H1 (cell line): ENCODE measurements around the gene PLXNA4. TPM values are rescaled to one million over a fixed set of nuclear protein-coding genes. Genes with fewer than 3 reads are reported as not detected.

Experiments
- CTCF ChIA-PET: fragments of 300-600 bp; sonication (Branson Sonifier 250); formaldehyde crosslinking; loops from one replicate; lab custom pipeline; 2021; ENCODE audit not compliant: partially characterized antibody; lab: Charles Lee
- POLR2A ChIA-PET: fragments of 300-600 bp; sonication (Branson Sonifier 250); formaldehyde crosslinking; loops from one replicate; lab custom pipeline; 2021; ENCODE audit warnings: inconsistent platforms; ENCODE audit not compliant: partially characterized antibody; lab: Charles Lee
- DNase-seq, 2 experiments: peaks; one replicate each; pipeline versions ENCODE4 v3.0.0 to v3.0.0-alpha.2; 2010 to 2022; ENCODE audit warnings: low spot score in 2 of 2, low read depth in 1 of 2, mixed read lengths in 1 of 2
- FAIRE-seq: peaks from 2 replicates; lab custom pipeline; 2011; peaks lifted over from hg19 to GRCh38; lab: Jason Lieb, UNC
- H2AFZ ChIP-seq: 2 replicates; pipeline ENCODE4 v1.8.1; 2012; ENCODE audit warnings: low read length, inconsistent platforms
- H2AK5ac ChIP-seq: 2 replicates; pipeline ENCODE4 v1.6.1; 2013; ENCODE audit warnings: low read depth, low read length
- H2BK120ac ChIP-seq: replicated peaks from 2 replicates; pipeline ENCODE3; 2013; ENCODE audit warnings: low read depth, low read length, inconsistent platforms
- H2BK12ac ChIP-seq: 2 replicates; pipeline ENCODE4 v1.6.1; 2013; ENCODE audit warnings: low read depth, low read length
- H2BK15ac ChIP-seq: 2 replicates; pipeline ENCODE4 v1.6.1; 2013; ENCODE audit warnings: low read length
- H2BK20ac ChIP-seq: 2 replicates; pipeline ENCODE4 v1.6.1; 2013; ENCODE audit warnings: low read length
- H2BK5ac ChIP-seq: 2 replicates; pipeline ENCODE4 v1.6.1; 2013; ENCODE audit warnings: low read depth, low read length
- H3K14ac ChIP-seq: 2 replicates; pipeline ENCODE4 v1.6.1; 2013; ENCODE audit warnings: inconsistent platforms; ENCODE audit not compliant: insufficient read length
- H3K18ac ChIP-seq: 2 replicates; pipeline ENCODE4 v1.6.1; 2013; ENCODE audit warnings: low read length; ENCODE audit errors: extremely low read depth
- H3K23ac ChIP-seq: 2 replicates; pipeline ENCODE4 v1.6.1; 2013; ENCODE audit warnings: inconsistent platforms; ENCODE audit not compliant: insufficient read length
- H3K23me2 ChIP-seq: 2 replicates; pipeline ENCODE4 v1.6.1; 2013; ENCODE audit warnings: low read depth, low read length
- H3K27ac ChIP-seq: 2 replicates; pipeline ENCODE4 v1.6.1; 2011; ENCODE audit warnings: low read depth, low read length, inconsistent platforms
- H3K27me3 ChIP-seq, 4 experiments: replicated peaks in 1 of 4; 1 replicate in 1 of 4; 2 replicates in 3 of 4; pipeline versions ENCODE4 v1.6.1 to v1.8.1; 2011 to 2013; ENCODE audit warnings: low read length in 3 of 4, mild to moderate bottlenecking in 3 of 4, inconsistent platforms in 2 of 4, mixed read lengths in 2 of 4, moderate library complexity in 1 of 4; ENCODE audit not compliant: control insufficient read depth in 3 of 4, insufficient read depth in 3 of 4; ENCODE audit errors: extremely low read depth in 1 of 4
- H3K36me3 ChIP-seq, 4 experiments: 2 replicates each; pipeline versions ENCODE4 v1.6.1 to v1.8.1; 2011 to 2013; ENCODE audit warnings: mild to moderate bottlenecking in 4 of 4, low read length in 3 of 4, moderate library complexity in 2 of 4, control low read depth in 1 of 4, inconsistent platforms in 1 of 4; ENCODE audit not compliant: insufficient read depth in 4 of 4, control insufficient read depth in 2 of 4
- H3K4ac ChIP-seq: replicated peaks from 2 replicates; pipeline ENCODE3; 2013; ENCODE audit warnings: low read length, low read depth, mixed read lengths, inconsistent platforms; ENCODE audit not compliant: insufficient read length
- H3K4me1 ChIP-seq, 4 experiments: replicated peaks in 1 of 4; 1 replicate in 1 of 4; 2 replicates in 3 of 4; pipeline versions ENCODE4 v1.6.1 to v1.8.1; 2011 to 2013; ENCODE audit warnings: low read length in 3 of 4, inconsistent platforms in 2 of 4, mixed read lengths in 1 of 4; ENCODE audit not compliant: insufficient read depth in 4 of 4, control insufficient read depth in 3 of 4
- H3K4me2 ChIP-seq, 2 experiments: 2 replicates each; pipeline versions ENCODE4 v1.6.1 to v1.8.1; 2011 to 2013; ENCODE audit warnings: low read depth in 2 of 2, low read length in 2 of 2, control low read depth in 1 of 2, inconsistent platforms in 1 of 2, mild to moderate bottlenecking in 1 of 2; ENCODE audit not compliant: insufficient read depth in 1 of 2
- H3K4me3 ChIP-seq, 4 experiments: fragments of 200-600, 300-600 bp in 1 of 4; sonication (generic), shearing (Covaris generic), sonication (Bioruptor Twin) in 1 of 4; 2 replicates each; pipeline versions ENCODE4 v1.5.1 to v1.8.1; 2011 to 2016; ENCODE audit warnings: low read length in 4 of 4, low read depth in 3 of 4, control low read depth in 2 of 4, inconsistent platforms in 2 of 4, mild to moderate bottlenecking in 2 of 4, mixed read lengths in 1 of 4, moderate library complexity in 1 of 4; ENCODE audit not compliant: insufficient read depth in 2 of 4; ENCODE audit errors: extremely low read depth in 1 of 4
- H3K56ac ChIP-seq: replicated peaks from 2 replicates; pipeline ENCODE3; 2013; ENCODE audit warnings: low read depth, mild to moderate bottlenecking, mixed read lengths, low read length, inconsistent platforms; ENCODE audit not compliant: insufficient read length
- H3K79me1 ChIP-seq: 2 replicates; pipeline ENCODE4 v1.6.1; 2013; ENCODE audit warnings: low read depth, low read length, control low read depth
- H3K79me2 ChIP-seq, 2 experiments: 2 replicates each; pipeline versions ENCODE4 v1.6.1 to v1.8.1; 2012 to 2013; ENCODE audit warnings: low read length in 2 of 2, mild to moderate bottlenecking in 2 of 2, inconsistent platforms in 1 of 2; ENCODE audit not compliant: insufficient read depth in 2 of 2, control insufficient read depth in 1 of 2
- H3K9ac ChIP-seq, 4 experiments: replicated peaks in 1 of 4; 1 replicate in 1 of 4; 2 replicates in 3 of 4; pipeline versions ENCODE4 v1.6.1 to v1.8.1; 2011 to 2013; ENCODE audit warnings: low read depth in 3 of 4, low read length in 3 of 4, control low read depth in 2 of 4, mild to moderate bottlenecking in 2 of 4, moderate library complexity in 2 of 4, inconsistent platforms in 1 of 4; ENCODE audit errors: extremely low read depth in 1 of 4
- H3K9me3 ChIP-seq, 2 experiments: 2 replicates each; pipeline versions ENCODE4 v1.6.1 to v1.8.1; 2012 to 2013; ENCODE audit warnings: mild to moderate bottlenecking in 2 of 2, moderate library complexity in 2 of 2, control low read depth in 1 of 2, inconsistent platforms in 1 of 2, low read depth in 1 of 2, low read length in 1 of 2, mixed read lengths in 1 of 2; ENCODE audit not compliant: insufficient read depth in 2 of 2
- H4K20me1 ChIP-seq, 2 experiments: replicated peaks in 1 of 2; 2 replicates each; pipeline versions ENCODE3 to v1.8.1; 2011 to 2013; ENCODE audit warnings: inconsistent platforms in 2 of 2, low read length in 2 of 2, mild to moderate bottlenecking in 1 of 2; ENCODE audit not compliant: insufficient read depth in 2 of 2, control insufficient read depth in 1 of 2
- H4K5ac ChIP-seq: 2 replicates; pipeline ENCODE4 v1.6.1; 2013; ENCODE audit warnings: low read length, low read depth, mixed read lengths, inconsistent platforms; ENCODE audit not compliant: insufficient read length
- H4K8ac ChIP-seq: 2 replicates; pipeline ENCODE4 v1.8.0; 2013; ENCODE audit warnings: mild to moderate bottlenecking, moderate library complexity, low read length, inconsistent platforms; ENCODE audit not compliant: insufficient read depth; ENCODE audit errors: extremely low read depth
- H4K91ac ChIP-seq: replicated peaks from 2 replicates; pipeline ENCODE3; 2013; ENCODE audit warnings: low read length, mixed read lengths, inconsistent platforms; ENCODE audit not compliant: insufficient read length
- E2F6 ChIP-seq: IDR thresholded peaks from 2 replicates; pipeline ENCODE4 v1.6.1; 2012; ENCODE audit warnings: inconsistent platforms
- GTF2F1 ChIP-seq: IDR thresholded peaks from 2 replicates; pipeline ENCODE4 v1.6.1; 2012; ENCODE audit warnings: low read depth, low read length, improper control_type of control experiment, borderline replicate concordance
- JUND ChIP-seq: IDR thresholded peaks from 2 replicates; pipeline ENCODE4 v1.6.1; 2011; ENCODE audit warnings: mild to moderate bottlenecking, improper control_type of control experiment, low read length
- KDM1A ChIP-seq: fragments of 200-600, 300-600 bp; sonication (generic); IDR thresholded peaks from 2 replicates; pipeline ENCODE4 v1.7.1; 2016; ENCODE audit warnings: mild to moderate bottlenecking, low read length, borderline replicate concordance
- PHF8 ChIP-seq: fragments of 200-600 bp; sonication (generic); conservative IDR thresholded peaks from 2 replicates; pipeline ENCODE4 v1.7.1; 2012; ENCODE audit warnings: low read depth, mild to moderate bottlenecking, inconsistent platforms, low read length, moderate library complexity
- SP1 ChIP-seq: IDR thresholded peaks from 2 replicates; pipeline ENCODE4 v1.6.1; 2011; ENCODE audit warnings: low read depth, low read length
- WGBS, 2 experiments: shearing (Covaris generic) in 1 of 2; methylation state at CpG; one replicate each; pipeline versions ENCODE4 v1.1.6 to v1.1.7; 2013 to 2015; ENCODE audit warnings: low lambda C conversion rate in 2 of 2, mixed read lengths in 2 of 2, inconsistent platforms in 1 of 2, low coverage in 1 of 2, missing lambda C conversion rate in 1 of 2; ENCODE audit not compliant: insufficient replicate concordance in 2 of 2, insufficient coverage in 1 of 2, insufficient read length in 1 of 2; ENCODE audit errors: extremely low coverage in 1 of 2, missing lambda C conversion rate in 1 of 2; 5-methylcytosine and 5-hydroxymethylcytosine counted together
- polyA plus RNA-seq, 7 experiments: library from polyadenylated mRNA; depleted of rRNA in 3 of 7; stranded (reverse) in 5 of 7; unstranded in 2 of 7; fragments of >200 nt in 5 of 7; fragments of 200-250 nt in 2 of 7; gene quantifications; 1 replicate in 5 of 7; 2 replicates in 1 of 7; 4 replicates in 1 of 7; pipeline versions ENCODE4 v1.2.1 to v1.2.3, GENCODE V29; 2011 to 2013; ENCODE audit warnings: missing spikeins in 2 of 7, mixed read lengths in 2 of 7
- total RNA-seq: library from RNA; stranded (reverse); fragmentation: NEBNext Ultra II Directional; extraction: Animal tissue kit (Norgen Biotek cat#: 25700); gene quantifications from 2 replicates; pipeline ENCODE4 v1.2.1, GENCODE V29; 2021

Gene PLXNA4
- total and polyA plus RNA-seq, 2 of the 8 experiments (the other 6 are each of a cell fraction or from before 2014, with no cell fraction given) = 0.76 to 0.79 TPM

- 95% methylated on average over 5 of the region's 5 CpGs; no CpG with 5 or more reads in 1 of the 2 experiments for WGBS, 2 experiments
- Histone ChIP-seq H3K4me1 (no peaks in the 10 kb centered on the region; a peak in 1 of 7 replicates), H3K56ac (no peak overlapping the region), H3K4ac (no peak overlapping the region), H4K20me1 (peaks cover 0 to 3% of the 10 kb centered on the region in 2 experiments), H4K8ac (no peak overlapping the region), H3K4me3 (no peak overlapping the region), H3K18ac (no peak overlapping the region), H3K79me2 (no peaks in the 10 kb centered on the region), H2BK120ac (no peak overlapping the region), H3K23me2 (peaks cover 6% of the 10 kb centered on the region; the same call in 1 of the 2 replicates), H2BK5ac (no peak overlapping the region), H3K14ac (no peak overlapping the region), H3K9ac (no peak overlapping the region), H3K4me2 (no peak overlapping the region), H4K91ac (no peak overlapping the region), H3K36me3 (no peaks in the 10 kb centered on the region), H2BK12ac (no peak overlapping the region), H2BK15ac (no peak overlapping the region), H2AFZ (no peak overlapping the region), H4K5ac (no peak overlapping the region), H3K23ac (no peak overlapping the region), H2AK5ac (no peak overlapping the region), H3K79me1 (no peaks in the 10 kb centered on the region), H3K27me3 (no peaks in the 10 kb centered on the region), H3K27ac (no peak overlapping the region), H2BK20ac (no peak overlapping the region), H3K9me3 (no peaks in the 10 kb centered on the region)
- ChIA-PET POLR2A (no interaction called here), CTCF (no interaction called here)
- FAIRE-seq (no peak), DNase-seq (no peak)
- no peak for TF ChIP-seq SP1
- TF ChIP-seq E2F6 = no peak
- TF ChIP-seq JUND = no peak
- no peak for TF ChIP-seq PHF8
- no peak for TF ChIP-seq GTF2F1
- TF ChIP-seq KDM1A = no peak
These were observed 32.3 kb upstream of the PLXNA4 start for GRCh38 chr7:132608523-132608922.
